C4-2B (cell line): Measurements from ENCODE around the gene PLOD1.

Experiments used
- H3K27ac ChIP-seq: fragments of 450-650 bp; 2 replicates; pipeline ENCODE4 v1.5.1; 2017
- CTCF ChIP-seq: fragments of 450-650 bp; conservative IDR thresholded peaks from 2 replicates; pipeline ENCODE4 v1.5.1; 2017; ENCODE audit warnings: mild to moderate bottlenecking
- ZFX ChIP-seq: fragments of 450-650 bp; IDR thresholded peaks from 2 replicates; pipeline ENCODE4 v1.6.1; 2017

PLOD1 gene

GRCh38 chr1:11998636-11999035 is 64.1 kb downstream of the PLOD1 start:
- no peak overlapping the region for H3K27ac ChIP-seq

GRCh38 chr1:11999236-11999635 is 64.7 kb downstream of the PLOD1 start:
- H3K27ac ChIP-seq, result no peak overlapping the region
- TF ChIP-seq ZFX (no peak), CTCF (no peak)

More at GRCh38 chr1:11998636-11999035, 64.1 kb downstream of the PLOD1 start:
- TF ChIP-seq CTCF, result no peak
- TF ChIP-seq ZFX, result no peak

- peak overlapping the region; percentile 3; the same call in 1 of the 2 replicates for H3K27ac ChIP-seq
These were observed 66.9 kb downstream of the PLOD1 start for GRCh38 chr1:12001249-12001917.

GRCh38 chr1:12001996-12002493 is 67.5 kb downstream of the PLOD1 start:
- H3K27ac ChIP-seq, result peak overlapping the region; percentile 1; the same call in 1 of the 2 replicates

More at GRCh38 chr1:12001249-12001917, 66.9 kb downstream of the PLOD1 start:
- TF ChIP-seq CTCF (peak; percentile 76), ZFX (no peak)

GRCh38 chr1:12003762-12004161 is 69.2 kb downstream of the PLOD1 start:
- TF ChIP-seq CTCF, result no peak
- no peak for TF ChIP-seq ZFX
- no peak overlapping the region for H3K27ac ChIP-seq

More at GRCh38 chr1:12001996-12002493, 67.5 kb downstream of the PLOD1 start:
- TF ChIP-seq ZFX (no peak), CTCF (no peak)

GRCh38 chr1:12005488-12006166 is 71.1 kb downstream of the PLOD1 start:
- TF ChIP-seq CTCF, result no peak
- TF ChIP-seq ZFX, result no peak
- no peak overlapping the region for H3K27ac ChIP-seq
